HG02885 (cell line): ENCODE measurements around the gene PDE4D.

Source experiments
- ATAC-seq: cut with Tn5 transposase; IDR thresholded peaks from one replicate; pipeline ENCODE4 v1.9.1; 2021; ENCODE audit warnings: mild to moderate bottlenecking; ENCODE audit not compliant: unreplicated experiment, poor library complexity

The PDE4D gene

GRCh38 chr5:59034498-59035186, 858.9 kb downstream of the PDE4D start:
- ATAC-seq = peak; percentile 52

GRCh38 chr5:59027145-59027907, 866.2 kb downstream of the PDE4D start:
- ATAC-seq = no peak

- no peak for ATAC-seq
Observed at GRCh38 chr5:59025734-59026133, 867.8 kb downstream of the PDE4D start.

- ATAC-seq = no peak
Observed at GRCh38 chr5:59021837-59022514, 871.5 kb downstream of the PDE4D start.

- ATAC-seq = no peak
Observed at GRCh38 chr5:59021286-59021673, 872.2 kb downstream of the PDE4D start.

- ATAC-seq = no peak
Observed at GRCh38 chr5:59020611-59021285, 872.8 kb downstream of the PDE4D start.

- ATAC-seq = no peak
Observed at GRCh38 chr5:59019078-59019477, 874.4 kb downstream of the PDE4D start.

GRCh38 chr5:59016925-59017324, 876.6 kb downstream of the PDE4D start:
- ATAC-seq = no peak

GRCh38 chr5:59008816-59009473, 884.6 kb downstream of the PDE4D start:
- peak; percentile 77 for ATAC-seq

GRCh38 chr5:59007460-59008063, 886.0 kb downstream of the PDE4D start:
- no peak for ATAC-seq

GRCh38 chr5:59005934-59006701, 887.4 kb downstream of the PDE4D start:
- no peak for ATAC-seq

- no peak for ATAC-seq
Observed at GRCh38 chr5:59003641-59004040, 889.9 kb downstream of the PDE4D start.

- no peak for ATAC-seq
Observed at GRCh38 chr5:59003124-59003523, 890.4 kb downstream of the PDE4D start.

GRCh38 chr5:59002162-59002825, 891.2 kb downstream of the PDE4D start:
- no peak for ATAC-seq

GRCh38 chr5:59001716-59002115, 891.8 kb downstream of the PDE4D start:
- ATAC-seq = no peak

GRCh38 chr5:59001154-59001553, 892.4 kb downstream of the PDE4D start:
- no peak for ATAC-seq

GRCh38 chr5:59000211-59000610, 893.3 kb downstream of the PDE4D start:
- ATAC-seq = no peak

GRCh38 chr5:58999804-59000203, 893.7 kb downstream of the PDE4D start:
- ATAC-seq = no peak

GRCh38 chr5:58998544-58998943, 895.0 kb downstream of the PDE4D start:
- no peak for ATAC-seq
